ENCODE measurements around the gene RFTN1.
"Not testable (repeated sequence)": the region's sequence is repeated elsewhere in the genome, so short reads cannot be mapped to it uniquely, and the experiment has no call there.

The RFTN1 gene

DNA sequence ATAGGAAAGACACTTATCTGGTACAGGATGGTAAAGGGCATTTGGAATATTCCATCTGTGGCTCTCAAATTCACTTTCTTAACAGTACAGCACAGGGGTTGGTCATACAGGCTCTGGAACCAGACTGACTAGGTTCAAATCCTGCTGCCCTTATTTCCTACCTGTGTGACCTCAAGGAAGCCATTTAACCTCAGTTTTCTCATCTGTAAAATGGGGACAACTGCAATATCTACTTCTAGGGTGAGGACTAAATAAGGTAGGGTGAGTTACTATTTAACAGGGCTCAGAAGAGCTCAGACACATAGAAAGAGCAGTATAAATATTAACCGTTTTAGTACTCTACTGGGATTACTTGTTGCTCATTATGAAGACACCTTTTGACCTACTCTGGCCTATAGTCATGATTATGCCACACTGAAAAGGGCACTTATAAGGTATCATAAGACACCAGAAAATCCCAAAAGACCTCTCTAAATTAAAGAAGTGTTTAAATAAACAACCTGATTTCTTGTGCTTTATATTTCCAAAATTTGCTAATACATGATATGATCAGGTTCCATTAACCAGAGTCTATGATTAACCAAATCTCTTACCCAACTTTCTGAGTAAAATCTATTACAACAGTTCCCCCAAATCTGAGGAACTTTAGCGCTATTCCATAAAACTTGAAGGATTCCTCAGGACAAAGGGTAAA, 6.5 kb downstream of the RFTN1 start:
- no peak for DNase-seq

- DNase-seq: no peak
Observed at GRCh38 chr3:16506451-16506850, 7.0 kb downstream of the RFTN1 start.

DNA sequence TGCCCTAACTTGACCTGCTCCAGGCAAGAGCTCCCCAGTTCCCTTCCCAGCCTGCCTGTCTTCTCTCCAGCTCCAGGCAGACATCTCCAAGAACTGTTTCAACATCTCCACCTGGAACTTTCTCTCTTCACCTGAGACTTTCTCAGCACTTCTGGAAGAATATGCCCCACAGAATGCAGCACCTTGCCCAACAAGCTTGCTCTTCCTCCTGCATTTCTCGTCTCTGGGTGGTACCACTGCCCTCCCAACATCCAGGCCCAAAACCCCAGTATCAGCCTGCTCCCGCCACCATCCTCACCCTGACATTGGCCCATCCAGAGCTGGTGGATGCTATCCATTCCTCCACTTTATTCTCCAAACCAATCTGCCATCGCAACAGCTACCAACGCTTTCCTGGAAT, 8.8 kb downstream of the RFTN1 start:
- no peak for DNase-seq

- DNase-seq: peak in 1 of 5 experiments; percentile 24
Observed at GRCh38 chr3:16504242-16504641, 9.3 kb downstream of the RFTN1 start.

DNA sequence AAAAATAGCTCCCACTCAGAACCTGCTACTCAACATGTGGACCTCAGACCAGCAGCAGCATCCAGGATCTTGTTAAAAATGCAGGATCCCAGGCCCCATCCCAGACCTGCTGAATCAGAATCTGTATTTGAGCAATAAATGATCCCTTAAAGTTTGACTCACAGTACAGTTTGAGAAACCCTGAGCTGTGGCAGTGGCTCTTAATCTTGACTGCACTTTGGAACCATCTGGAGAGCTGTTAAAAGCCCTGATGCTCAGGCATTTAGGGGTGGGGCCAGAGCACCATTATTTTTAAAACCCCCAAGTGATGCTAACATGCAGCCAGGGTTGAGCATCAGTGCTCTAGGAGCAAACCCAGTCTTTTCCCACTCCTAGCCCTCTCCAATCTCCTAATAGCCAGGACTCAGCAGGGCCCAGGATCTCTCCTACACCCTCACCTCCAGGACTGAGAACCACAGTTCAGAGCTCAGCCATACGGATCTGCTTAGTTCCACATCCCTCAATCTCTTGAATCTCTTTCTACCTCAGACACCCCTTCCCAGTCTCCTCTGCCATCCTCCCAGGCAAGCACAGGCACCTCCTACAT, 10.2 kb downstream of the RFTN1 start:
- no peak for DNase-seq

DNA sequence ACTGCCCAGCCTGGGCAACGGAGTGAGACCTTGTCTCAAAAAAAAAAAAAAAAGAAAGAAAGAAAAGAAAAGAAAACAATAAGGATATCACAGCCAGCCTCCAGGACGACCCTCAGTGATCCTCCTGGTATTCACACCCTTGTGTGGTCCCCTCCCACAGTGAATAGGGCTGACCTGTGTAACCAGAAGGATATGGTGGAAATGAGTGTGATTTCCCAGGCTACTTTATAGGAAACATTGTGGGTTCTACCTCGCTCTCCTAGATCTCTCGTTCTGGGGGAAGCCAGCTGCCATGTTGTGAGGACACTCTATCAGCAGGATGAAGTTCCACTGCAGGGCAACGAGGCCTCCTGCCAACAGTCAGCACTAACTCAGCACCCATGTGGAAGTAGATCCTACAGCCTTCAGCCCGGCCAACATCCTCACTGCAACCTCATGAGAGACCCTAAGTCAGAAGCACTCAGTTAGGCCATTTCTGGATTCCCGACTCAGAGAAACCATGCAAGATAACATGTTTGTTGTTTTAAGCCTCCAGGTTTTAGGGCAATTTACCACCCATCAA, 11.1 kb downstream of the RFTN1 start:
- DNase-seq: no peak

DNA sequence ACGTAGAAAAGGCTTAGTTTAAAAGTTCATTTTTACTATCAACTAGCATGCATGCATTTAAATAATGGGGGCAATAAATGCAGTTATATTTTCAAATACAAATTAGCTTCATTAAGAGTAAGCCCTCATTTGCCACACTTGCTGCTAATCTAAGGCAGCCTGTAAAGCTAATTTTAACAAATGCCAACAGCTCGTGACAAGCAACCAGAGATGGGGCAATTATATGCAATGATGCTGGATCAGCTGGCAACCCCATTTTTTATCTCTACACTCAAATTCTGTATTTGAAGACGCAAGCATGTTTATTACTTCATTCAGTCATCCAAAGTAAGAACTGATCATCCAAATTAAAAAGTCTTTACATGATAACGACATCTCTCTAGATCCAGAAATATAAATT, 12.1 kb downstream of the RFTN1 start:
- DNase-seq: no peak

DNA sequence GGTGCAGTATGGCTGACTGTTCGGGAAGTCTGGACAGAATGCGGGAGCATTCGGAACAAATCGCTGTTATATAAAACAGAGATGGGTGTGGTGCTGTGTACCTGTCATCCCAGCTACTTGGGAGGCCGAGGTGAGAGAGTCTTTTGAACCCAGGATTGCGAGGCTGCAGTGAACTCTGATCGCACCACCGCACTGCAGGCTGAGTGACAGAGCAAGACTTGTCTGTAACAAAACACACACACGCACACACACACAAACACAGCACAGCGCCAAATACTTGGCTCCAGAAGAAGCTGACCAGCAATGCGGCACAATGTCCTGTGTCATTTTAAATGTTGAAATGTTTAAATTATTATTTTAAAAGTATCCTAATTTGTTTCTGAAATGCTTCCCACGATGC, 12.6 kb downstream of the RFTN1 start:
- no peak for DNase-seq

DNA sequence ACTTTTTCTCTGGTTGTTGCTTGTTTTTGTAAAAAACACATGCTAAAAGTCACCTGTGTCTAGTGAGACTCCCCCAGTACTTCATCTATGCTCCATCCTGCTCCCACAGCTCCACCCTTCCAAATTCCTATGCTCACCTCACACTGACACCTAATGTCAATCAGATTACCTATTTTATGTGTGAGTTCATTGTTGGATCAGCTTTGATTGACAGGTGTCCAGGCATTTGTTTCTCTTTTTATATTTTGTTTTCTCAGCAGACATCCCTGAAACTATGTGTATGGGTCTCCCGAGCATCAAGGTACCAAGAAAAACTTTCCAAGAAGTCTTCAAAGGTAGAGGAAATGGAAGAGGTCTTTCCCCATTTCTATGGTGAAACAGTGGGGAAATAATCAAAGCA, 13.4 kb downstream of the RFTN1 start:
- DNase-seq: no peak

DNA sequence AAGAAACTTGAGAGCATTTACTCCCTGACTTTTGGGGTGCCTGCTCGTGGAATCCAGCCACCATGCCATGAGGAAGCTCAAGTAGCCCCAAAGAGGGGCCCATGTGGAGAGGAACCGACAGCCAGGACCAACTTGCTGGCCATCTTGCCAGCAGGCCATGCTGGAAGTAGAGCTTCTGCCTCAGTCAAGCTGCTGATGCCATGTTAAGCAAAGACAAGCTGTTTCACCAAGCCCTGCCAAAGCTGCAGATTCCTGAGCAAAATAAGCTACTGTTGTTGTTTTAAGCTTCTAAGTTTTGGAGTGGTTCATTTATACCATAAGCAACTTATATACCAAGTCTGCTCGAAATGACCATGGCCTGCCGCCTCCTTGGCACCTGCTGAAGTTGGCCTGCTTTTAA, 14.1 kb downstream of the RFTN1 start:
- DNase-seq: no peak

DNA sequence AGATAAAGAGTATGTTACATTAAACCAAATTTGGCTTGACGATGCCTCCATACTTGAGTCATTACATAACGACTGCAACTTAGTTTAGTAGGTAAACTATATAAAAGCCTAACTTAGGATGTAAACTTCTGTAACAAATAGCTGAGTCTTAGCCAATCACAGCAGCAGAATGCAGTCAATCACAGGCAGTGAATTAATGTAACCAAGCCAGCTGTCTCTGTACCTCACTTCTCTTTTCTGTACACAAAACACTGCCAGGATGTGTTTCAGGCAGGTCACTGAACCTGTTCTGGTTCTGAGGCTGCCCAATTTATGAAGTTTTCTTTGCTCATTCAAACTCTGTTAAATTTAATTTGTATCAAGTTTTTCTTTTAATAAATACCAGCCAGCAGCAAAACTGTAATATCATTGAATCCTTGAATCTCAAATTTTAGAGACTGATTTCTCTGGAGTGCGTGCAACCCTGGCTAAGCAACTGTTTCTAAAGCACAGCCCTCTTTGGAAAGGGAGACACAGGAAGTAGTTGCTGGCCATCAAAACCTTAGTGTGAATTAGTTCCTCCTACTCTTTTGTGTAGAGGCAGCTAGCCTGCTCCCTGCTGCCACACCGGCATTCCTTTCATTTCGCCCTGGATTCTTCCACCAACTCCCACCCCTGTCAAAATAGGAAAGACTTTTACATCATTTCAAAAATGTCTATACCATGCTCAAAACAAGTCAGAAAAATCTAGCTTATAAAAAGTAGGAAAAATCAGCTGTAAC, 15.2 kb downstream of the RFTN1 start:
- DNase-seq: no peak

DNA sequence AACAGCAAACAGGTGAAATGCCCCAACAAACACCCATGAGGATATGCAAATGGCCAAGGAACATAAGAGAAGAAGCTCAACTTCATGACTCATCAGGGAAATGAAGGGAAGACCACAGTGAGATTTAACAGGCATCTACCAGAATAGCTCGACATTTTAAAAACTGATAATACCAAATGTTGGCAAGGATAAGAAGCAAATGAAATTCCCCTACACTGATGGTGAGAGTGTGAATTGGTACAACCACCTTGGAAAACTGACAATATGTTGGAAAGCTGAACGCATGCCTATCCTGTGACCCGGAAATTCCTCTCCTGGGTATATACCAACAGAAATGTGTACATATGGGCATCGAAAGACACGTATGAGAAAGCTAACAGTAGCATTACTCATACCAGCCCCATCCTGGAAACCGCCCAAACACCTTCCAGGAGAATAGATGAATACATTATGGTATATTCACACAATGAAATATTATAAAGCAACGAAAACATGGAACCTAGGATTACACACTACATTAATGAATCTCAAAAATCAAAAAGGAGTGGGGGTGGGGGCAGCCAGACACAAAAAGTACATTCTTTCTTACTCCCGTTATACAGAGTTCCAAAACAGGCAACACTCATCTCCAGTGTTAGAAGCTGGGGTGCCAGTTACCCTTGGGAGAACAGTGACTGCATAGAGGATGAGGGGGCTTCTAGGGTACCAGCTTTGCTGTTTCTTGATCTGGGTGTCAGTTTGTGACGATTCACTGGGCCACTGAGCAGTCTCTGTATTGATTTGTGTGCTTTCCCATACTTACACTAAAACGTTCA, 16.9 kb downstream of the RFTN1 start:
- DNase-seq: no peak

- DNase-seq: peak in 1 of 5 experiments; percentile 44
Observed at GRCh38 chr3:16496008-16496407, 17.5 kb downstream of the RFTN1 start.

- DNase-seq: no peak
Observed at GRCh38 chr3:16494814-16495431, 18.6 kb downstream of the RFTN1 start.

DNA sequence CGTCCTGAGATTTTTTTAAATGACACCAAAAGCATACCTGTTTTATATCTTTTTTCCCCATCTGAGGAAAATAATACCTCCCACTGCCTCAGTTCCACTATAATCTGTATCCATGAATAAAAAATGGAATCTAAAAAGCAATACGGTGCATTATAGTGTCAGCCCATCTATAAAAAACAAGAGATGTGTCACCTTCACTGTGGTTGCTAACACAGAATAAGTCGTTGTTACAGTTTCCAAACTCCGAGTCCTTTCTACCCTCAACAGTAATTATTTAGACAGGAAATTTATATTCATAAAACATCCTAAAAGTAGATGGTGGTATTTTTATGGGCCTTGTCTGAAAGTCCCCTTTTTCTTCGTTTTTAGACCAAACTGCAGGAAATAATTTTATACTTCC, 19.4 kb downstream of the RFTN1 start:
- DNase-seq: no peak

DNA sequence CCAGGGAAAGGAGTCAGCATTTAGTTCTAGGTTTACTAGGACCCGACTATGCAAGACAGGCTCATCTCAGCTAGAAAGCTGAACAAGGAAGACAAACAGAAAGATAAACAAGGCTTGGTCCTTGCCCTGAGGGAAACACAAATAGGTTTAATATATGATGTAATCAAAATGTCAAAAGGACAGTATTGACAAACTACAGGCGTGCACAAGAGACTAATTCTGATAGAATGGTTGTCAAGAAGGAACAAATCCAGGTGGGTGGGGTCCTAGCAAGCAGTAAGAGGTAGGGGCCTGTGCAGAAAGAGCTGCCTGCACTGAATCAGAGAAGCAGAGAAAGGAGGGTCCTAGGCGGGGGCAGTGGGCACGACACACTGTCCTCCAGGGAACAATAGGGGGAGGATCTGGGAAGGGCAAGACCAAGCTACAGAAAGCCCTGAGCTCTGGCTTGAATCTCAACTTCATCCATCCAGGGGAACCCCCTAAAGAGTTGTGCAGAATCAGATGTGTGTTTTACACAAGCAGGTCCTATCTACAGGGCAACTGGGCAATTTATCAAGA, 23.4 kb downstream of the RFTN1 start:
- DNase-seq: no peak

DNA sequence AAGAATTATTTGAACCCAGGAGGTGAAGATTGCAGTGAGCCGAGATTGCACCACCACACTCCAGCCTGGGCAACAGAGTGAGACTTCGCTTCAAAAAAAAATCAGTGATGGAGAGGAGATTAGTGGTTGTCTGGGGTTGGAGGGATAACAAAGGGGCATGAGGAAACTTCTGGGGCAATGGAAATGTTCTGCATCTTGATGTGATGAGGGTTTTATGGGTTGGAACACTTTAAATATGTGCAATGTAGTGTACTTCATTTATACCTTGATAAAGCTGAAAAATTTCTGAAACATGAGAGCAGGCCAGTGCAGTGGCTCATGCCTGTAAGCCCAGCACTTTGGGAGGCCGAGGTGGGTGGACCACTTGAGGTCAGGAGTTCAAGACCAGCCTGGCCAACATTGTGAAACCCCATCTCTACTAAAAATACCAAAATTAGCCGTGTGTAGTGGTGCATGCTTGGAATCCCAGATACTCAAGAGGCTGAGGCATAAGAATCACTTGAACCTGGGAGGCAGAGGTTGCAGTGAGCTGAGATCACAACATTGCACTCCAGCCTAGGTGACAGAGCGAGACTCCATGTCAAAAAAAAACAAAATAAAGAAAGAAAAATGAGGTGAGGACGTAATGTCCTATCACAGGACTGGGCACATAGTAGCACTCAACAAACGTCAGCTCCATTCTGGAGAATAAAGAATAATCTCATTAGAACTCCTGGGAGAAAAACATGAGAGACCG, 24.0 kb downstream of the RFTN1 start:
- not testable (repeated sequence) for DNase-seq

GRCh38 chr3:16488637-16489036, 24.9 kb downstream of the RFTN1 start:
- DNase-seq: peak in 1 of 5 experiments; percentile 30

DNA sequence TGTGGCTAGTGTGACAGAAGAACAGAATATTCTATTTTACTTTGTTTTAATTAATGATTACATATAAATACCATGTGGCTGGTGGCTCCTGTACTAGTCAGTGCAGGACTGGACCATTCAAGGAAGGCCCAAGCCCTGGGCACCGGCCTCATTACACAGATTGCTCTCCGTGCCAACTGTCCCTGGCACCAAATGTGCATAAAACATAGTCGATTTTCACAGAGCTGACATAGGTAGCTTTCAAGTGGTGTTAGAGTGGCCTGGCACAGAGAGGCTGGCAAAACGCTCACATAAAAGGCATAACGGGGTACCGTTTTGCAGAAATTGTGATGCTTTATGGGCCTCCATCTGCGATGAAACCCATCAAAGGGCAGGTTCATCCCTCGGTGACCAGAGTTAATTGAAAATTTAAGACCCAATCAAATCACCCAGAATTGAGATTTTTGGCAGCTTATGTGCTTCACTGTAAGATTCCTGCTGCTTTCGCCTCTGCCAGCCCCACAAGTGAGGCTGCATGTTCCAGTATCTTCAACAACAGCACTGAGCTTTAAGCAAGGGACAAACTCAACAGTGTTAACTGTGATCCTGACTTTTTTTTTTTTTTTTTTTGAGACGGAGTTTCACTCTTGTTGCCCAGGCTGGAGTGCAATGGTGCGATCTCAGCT, 25.9 kb downstream of the RFTN1 start:
- DNase-seq: no peak

DNA sequence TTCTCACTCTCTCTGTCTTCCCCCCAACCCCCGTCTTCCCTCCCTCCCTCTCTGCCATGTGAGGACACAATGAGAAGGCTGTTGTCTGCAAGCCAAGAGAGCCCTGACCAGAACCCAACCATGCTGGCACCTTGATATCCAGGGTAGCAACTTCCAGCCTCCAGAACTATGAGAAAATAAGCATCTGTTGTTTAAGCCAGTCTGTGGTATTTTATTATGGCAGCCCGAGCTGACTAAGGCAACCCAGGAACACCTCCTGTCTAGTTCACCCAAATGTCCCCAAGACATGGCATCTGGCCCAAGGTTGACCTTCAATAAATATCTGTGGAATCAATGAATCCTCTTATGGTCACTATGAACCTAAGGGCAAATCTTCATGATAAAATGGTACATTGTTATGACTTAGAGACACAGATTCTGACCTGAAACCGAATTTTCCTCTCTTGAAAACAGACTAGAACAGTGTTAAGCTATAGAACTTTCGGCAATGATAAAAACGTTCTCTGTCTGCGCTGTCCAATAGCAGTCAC, 26.5 kb downstream of the RFTN1 start:
- no peak for DNase-seq

Data from T-helper 2 cell (primary cell).